ENCODE data around the gene CACNA1B. TPM values are rescaled to one million over a fixed set of nuclear protein-coding genes. Genes with fewer than 3 reads are reported as not detected.

Gene CACNA1B
- total RNA-seq, 2 donors from 2014 or later = 0.19 to 0.42 TPM

- intact Hi-C loops (cut with DNase I) = no loop called here
- no peak overlapping the region for H3K4me3 ChIP-seq
- H3K4me1 ChIP-seq = no peaks in the 10 kb centered on the region
- H3K27me3 ChIP-seq = no peaks in the 10 kb centered on the region
- TF ChIP-seq CTCF (IDR thresholded peaks at IDR 0.05) = no peak
- DNase-seq = no peak
- H3K9me3 ChIP-seq = no peaks in the 10 kb centered on the region
- no peaks in the 10 kb centered on the region for H3K36me3 ChIP-seq
- no peak overlapping the region for H3K9ac ChIP-seq (ENCODE audit: low read depth in 2 of 2, low read length in 2 of 2)
- H3K27ac ChIP-seq = no peak overlapping the region
Observed at GRCh38 chr9:137891588-137892423, 14.2 kb downstream of the CACNA1B start.

GRCh38 chr9:137892424-137893191 lies 15.0 kb downstream of the CACNA1B start:
- no peak overlapping the region for H3K9ac ChIP-seq (ENCODE audit: low read depth in 2 of 2, low read length in 2 of 2)
- H3K9me3 ChIP-seq = no peaks in the 10 kb centered on the region
- intact Hi-C loops (cut with DNase I) = no loop called here
- DNase-seq = no peak
- H3K36me3 ChIP-seq = no peaks in the 10 kb centered on the region
- TF ChIP-seq CTCF (IDR thresholded peaks at IDR 0.05) = no peak
- no peak overlapping the region for H3K27ac ChIP-seq
- H3K4me1 ChIP-seq = no peaks in the 10 kb centered on the region
- H3K4me3 ChIP-seq = no peak overlapping the region
- H3K27me3 ChIP-seq = no peaks in the 10 kb centered on the region

GRCh38 chr9:137893670-137894069 lies 16.1 kb downstream of the CACNA1B start:
- no peak overlapping the region for H3K4me3 ChIP-seq
- H3K27me3 ChIP-seq = no peaks in the 10 kb centered on the region
- H3K9ac ChIP-seq (ENCODE audit: low read depth in 2 of 2, low read length in 2 of 2) = no peak overlapping the region
- H3K27ac ChIP-seq = no peak overlapping the region
- no peak for DNase-seq
- no peak for TF ChIP-seq CTCF (IDR thresholded peaks at IDR 0.05)
- H3K4me1 ChIP-seq = no peaks in the 10 kb centered on the region
- no peaks in the 10 kb centered on the region for H3K36me3 ChIP-seq
- intact Hi-C loops (cut with DNase I) = no loop called here
- no peaks in the 10 kb centered on the region for H3K9me3 ChIP-seq

GRCh38 chr9:137899551-137900360 lies 22.2 kb downstream of the CACNA1B start:
- Histone ChIP-seq H3K9ac (ENCODE audit: low read depth in 2 of 2, low read length in 2 of 2) (no peak overlapping the region), H3K27ac (no peak overlapping the region), H3K27me3 (no peaks in the 10 kb centered on the region), H3K9me3 (no peaks in the 10 kb centered on the region), H3K4me1 (no peaks in the 10 kb centered on the region), H3K4me3 (no peak overlapping the region), H3K36me3 (no peaks in the 10 kb centered on the region)
- intact Hi-C loops (cut with DNase I) = no loop called here
- no peak for DNase-seq
- TF ChIP-seq CTCF (IDR thresholded peaks at IDR 0.05) = no peak

- H3K36me3 ChIP-seq = no peaks in the 10 kb centered on the region
- intact Hi-C loops (cut with DNase I) = no loop called here
- H3K4me3 ChIP-seq = no peak overlapping the region
- TF ChIP-seq CTCF (IDR thresholded peaks at IDR 0.05) = no peak
- H3K9ac ChIP-seq (ENCODE audit: low read depth in 2 of 2, low read length in 2 of 2) = no peak overlapping the region
- no peak overlapping the region for H3K27ac ChIP-seq
- H3K4me1 ChIP-seq = no peaks in the 10 kb centered on the region
- no peaks in the 10 kb centered on the region for H3K9me3 ChIP-seq
- DNase-seq = no peak
- H3K27me3 ChIP-seq = no peaks in the 10 kb centered on the region
Observed at GRCh38 chr9:137900584-137901310, 23.2 kb downstream of the CACNA1B start.

All from colonic mucosa (tissue), 4 donors.